HEK293 (cell line): ENCODE data around the gene MYOC.

Experiments used
- CTCF ChIA-PET: fragments of 350-600 bp; formaldehyde crosslinking; extraction: SDS; loops from one replicate; lab custom pipeline; 2021; ENCODE audit warnings: antibody characterized with exemption; lab: Yijun Ruan, JAX
- POLR2A ChIA-PET: fragments of 300-600 bp; formaldehyde crosslinking; extraction: SDS; loops from one replicate; lab custom pipeline; 2020; ENCODE audit warnings: antibody characterized with exemption, inconsistent platforms; lab: Yijun Ruan, JAX
- H3K27ac ChIP-seq: fragments of 200-500 bp; sonication (Bioruptor generic); 2 replicates; pipeline ENCODE4 v1.5.1; 2014; ENCODE audit warnings: low read depth, low read length, control low read depth, inconsistent platforms; ENCODE audit errors: extremely low read depth
- H3K36me3 ChIP-seq, 2 experiments: fragments of 200-500 bp in 1 of 2; sonication (Bioruptor generic) in 1 of 2; 1 replicate in 1 of 2; 2 replicates in 1 of 2; pipeline ENCODE4 v1.5.1; 2014 to 2017; ENCODE audit warnings: inconsistent platforms in 2 of 2, low read length in 2 of 2; ENCODE audit not compliant: control insufficient read depth in 2 of 2, insufficient read depth in 1 of 2
- H3K4me1 ChIP-seq: fragments of 200-500 bp; sonication (Bioruptor generic); 2 replicates; pipeline ENCODE4 v1.5.1; 2014; ENCODE audit warnings: mild to moderate bottlenecking, low read length, inconsistent platforms; ENCODE audit not compliant: control insufficient read depth, insufficient read depth
- H3K4me3 ChIP-seq: 2 replicates; pipeline ENCODE4 v1.5.1; 2011; ENCODE audit warnings: low read depth, mild to moderate bottlenecking, control low read depth, low read length, moderate library complexity
- H3K9me3 ChIP-seq: fragments of 200-500 bp; sonication (Bioruptor generic); 2 replicates; pipeline ENCODE4 v1.5.1; 2014; ENCODE audit warnings: low read depth, low read length, inconsistent platforms; ENCODE audit not compliant: control insufficient read depth, insufficient read depth
- ELK4 ChIP-seq: IDR thresholded peaks from 2 replicates; pipeline ENCODE4 v1.6.1; 2011; ENCODE audit warnings: mild to moderate bottlenecking, low read depth, low read length, borderline replicate concordance
- GLIS1 ChIP-seq: fragments of 450-650 bp; formaldehyde crosslinking; IDR thresholded peaks from 2 replicates; pipeline ENCODE4 v1.5.1; 2016; ENCODE audit warnings: missing biosample characterization, missing genetic modification characterization
- GLIS2 ChIP-seq: fragments of 450-650 bp; formaldehyde crosslinking; IDR thresholded peaks from 2 replicates; pipeline ENCODE4 v1.5.1; 2016; ENCODE audit warnings: missing biosample characterization, missing genetic modification characterization
- KLF7 ChIP-seq: fragments of 450-650 bp; formaldehyde crosslinking; IDR thresholded peaks from 2 replicates; pipeline ENCODE4 v1.5.1; 2016; ENCODE audit warnings: missing biosample characterization, missing genetic modification characterization, borderline replicate concordance
- WT1 ChIP-seq: fragments of 450-650 bp; formaldehyde crosslinking; IDR thresholded peaks from 2 replicates; pipeline ENCODE4 v1.5.1; 2016; ENCODE audit warnings: missing biosample characterization, missing genetic modification characterization
- ZNF302 ChIP-seq: fragments of 450-650 bp; formaldehyde crosslinking; IDR thresholded peaks from 2 replicates; pipeline ENCODE4 v1.5.1; 2016; ENCODE audit warnings: missing biosample characterization, missing genetic modification characterization, low read depth
- ZNF580 ChIP-seq: fragments of 450-650 bp; formaldehyde crosslinking; IDR thresholded peaks from 2 replicates; pipeline ENCODE4 v1.5.1; 2016; ENCODE audit warnings: missing biosample characterization, missing genetic modification characterization
- ZNF645 ChIP-seq: fragments of 450-650 bp; formaldehyde crosslinking; IDR thresholded peaks from 2 replicates; pipeline ENCODE4; 2016; ENCODE audit warnings: missing biosample characterization, missing genetic modification characterization
- TF ChIP-seq, protein P1 (sequence below): fragments of 450-650 bp; formaldehyde crosslinking; IDR thresholded peaks from 2 replicates; pipeline ENCODE4 v1.5.1; 2016; ENCODE audit warnings: missing biosample characterization, missing genetic modification characterization
- TF ChIP-seq, protein P2 (sequence below): fragments of 450-650 bp; formaldehyde crosslinking; IDR thresholded peaks from 2 replicates; pipeline ENCODE4 v1.5.1; 2016; ENCODE audit warnings: missing biosample characterization, missing genetic modification characterization
- TF ChIP-seq, protein P3 (sequence below): fragments of 450-650 bp; formaldehyde crosslinking; IDR thresholded peaks from 2 replicates; pipeline ENCODE4 v1.5.1; 2016; ENCODE audit warnings: missing biosample characterization, missing genetic modification characterization
- TF ChIP-seq, protein P4 (sequence below): fragments of 450-650 bp; formaldehyde crosslinking; IDR thresholded peaks from 2 replicates; pipeline ENCODE4 v1.5.1; 2016; ENCODE audit warnings: missing biosample characterization, missing genetic modification characterization, low read depth
- TF ChIP-seq, protein P5 (sequence below): fragments of 450-650 bp; formaldehyde crosslinking; conservative IDR thresholded peaks from 2 replicates; pipeline ENCODE4 v1.5.1; 2016; ENCODE audit warnings: low read depth, missing biosample characterization, missing genetic modification characterization

Gene MYOC

DNA sequence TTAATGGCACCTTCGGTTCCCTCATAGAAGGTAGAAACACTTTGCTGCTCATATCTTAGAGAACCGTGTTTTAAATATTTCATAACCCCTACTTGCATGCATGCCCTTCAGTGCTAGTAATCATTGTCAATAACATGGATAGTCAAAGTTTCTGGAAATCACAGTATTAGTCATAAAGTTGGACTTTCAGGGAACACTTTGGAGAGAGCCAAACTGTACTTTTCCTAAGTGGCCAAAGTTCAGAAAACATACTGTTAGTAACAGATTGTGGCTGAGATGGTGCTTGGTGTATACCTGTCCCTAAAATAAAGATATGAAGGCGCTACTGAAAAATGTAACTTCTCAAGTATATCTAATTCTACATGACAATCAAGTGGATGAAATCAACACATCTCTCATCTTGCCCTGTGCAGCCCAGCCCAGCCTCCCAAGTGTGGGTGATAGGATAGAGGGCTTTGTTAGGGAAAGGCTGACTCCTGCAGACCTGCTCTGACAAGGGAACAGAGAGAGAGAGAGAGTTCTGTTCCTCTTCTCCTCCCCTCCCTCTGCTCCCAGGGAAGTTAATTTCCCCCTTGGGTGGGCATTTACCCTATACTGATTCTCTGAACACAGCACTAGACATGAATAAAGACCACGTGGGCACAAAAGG, 14.4 kb downstream of the MYOC start:
- TF ChIP-seq, protein P1, sequence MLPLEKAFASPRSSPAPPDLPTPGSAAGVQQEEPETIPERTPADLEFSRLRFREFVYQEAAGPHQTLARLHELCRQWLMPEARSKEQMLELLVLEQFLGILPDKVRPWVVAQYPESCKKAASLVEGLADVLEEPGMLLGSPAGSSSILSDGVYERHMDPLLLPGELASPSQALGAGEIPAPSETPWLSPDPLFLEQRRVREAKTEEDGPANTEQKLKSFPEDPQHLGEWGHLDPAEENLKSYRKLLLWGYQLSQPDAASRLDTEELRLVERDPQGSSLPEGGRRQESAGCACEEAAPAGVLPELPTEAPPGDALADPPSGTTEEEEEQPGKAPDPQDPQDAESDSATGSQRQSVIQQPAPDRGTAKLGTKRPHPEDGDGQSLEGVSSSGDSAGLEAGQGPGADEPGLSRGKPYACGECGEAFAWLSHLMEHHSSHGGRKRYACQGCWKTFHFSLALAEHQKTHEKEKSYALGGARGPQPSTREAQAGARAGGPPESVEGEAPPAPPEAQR (tag by site-specific recombination), result no peak
- TF ChIP-seq WT1 (tag by site-specific recombination) (no peak), KLF7 (tag by site-specific recombination) (no peak)
- Histone ChIP-seq H3K4me1 (no peaks in the 10 kb centered on the region), H3K36me3 (no peaks in the 10 kb centered on the region), H3K4me3 (no peak overlapping the region), H3K9me3 (no peaks in the 10 kb centered on the region), H3K27ac (no peak overlapping the region)
- POLR2A ChIA-PET, result no interaction called here
- CTCF ChIA-PET, result interaction anchor here (0.7 kb wide), 2 partner anchors 1103 to 1112 kb away, joined by 3 read pairs; no protein-coding TSS in a partner anchor

GRCh38 chr1:171636141-171636540, 16.3 kb downstream of the MYOC start:
- H3K9me3 ChIP-seq, result no peaks in the 10 kb centered on the region
- ChIA-PET CTCF (interaction anchor here (2.4 kb wide), 1 partner anchor 9 kb away, joined by 12 read pairs; no protein-coding TSS in a partner anchor), POLR2A (no interaction called here)
- H3K4me1 ChIP-seq, result no peaks in the 10 kb centered on the region
- no peak overlapping the region for H3K4me3 ChIP-seq
- no peak overlapping the region for H3K27ac ChIP-seq
- TF ChIP-seq ZNF302 (tag by site-specific recombination), result no peak
- TF ChIP-seq, protein P2, sequence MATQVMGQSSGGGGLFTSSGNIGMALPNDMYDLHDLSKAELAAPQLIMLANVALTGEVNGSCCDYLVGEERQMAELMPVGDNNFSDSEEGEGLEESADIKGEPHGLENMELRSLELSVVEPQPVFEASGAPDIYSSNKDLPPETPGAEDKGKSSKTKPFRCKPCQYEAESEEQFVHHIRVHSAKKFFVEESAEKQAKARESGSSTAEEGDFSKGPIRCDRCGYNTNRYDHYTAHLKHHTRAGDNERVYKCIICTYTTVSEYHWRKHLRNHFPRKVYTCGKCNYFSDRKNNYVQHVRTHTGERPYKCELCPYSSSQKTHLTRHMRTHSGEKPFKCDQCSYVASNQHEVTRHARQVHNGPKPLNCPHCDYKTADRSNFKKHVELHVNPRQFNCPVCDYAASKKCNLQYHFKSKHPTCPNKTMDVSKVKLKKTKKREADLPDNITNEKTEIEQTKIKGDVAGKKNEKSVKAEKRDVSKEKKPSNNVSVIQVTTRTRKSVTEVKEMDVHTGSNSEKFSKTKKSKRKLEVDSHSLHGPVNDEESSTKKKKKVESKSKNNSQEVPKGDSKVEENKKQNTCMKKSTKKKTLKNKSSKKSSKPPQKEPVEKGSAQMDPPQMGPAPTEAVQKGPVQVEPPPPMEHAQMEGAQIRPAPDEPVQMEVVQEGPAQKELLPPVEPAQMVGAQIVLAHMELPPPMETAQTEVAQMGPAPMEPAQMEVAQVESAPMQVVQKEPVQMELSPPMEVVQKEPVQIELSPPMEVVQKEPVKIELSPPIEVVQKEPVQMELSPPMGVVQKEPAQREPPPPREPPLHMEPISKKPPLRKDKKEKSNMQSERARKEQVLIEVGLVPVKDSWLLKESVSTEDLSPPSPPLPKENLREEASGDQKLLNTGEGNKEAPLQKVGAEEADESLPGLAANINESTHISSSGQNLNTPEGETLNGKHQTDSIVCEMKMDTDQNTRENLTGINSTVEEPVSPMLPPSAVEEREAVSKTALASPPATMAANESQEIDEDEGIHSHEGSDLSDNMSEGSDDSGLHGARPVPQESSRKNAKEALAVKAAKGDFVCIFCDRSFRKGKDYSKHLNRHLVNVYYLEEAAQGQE (tag by site-specific recombination), result peak; percentile 93
- TF ChIP-seq ZNF645 (tag by site-specific recombination), result no peak
- H3K36me3 ChIP-seq, result no peaks in the 10 kb centered on the region

DNA sequence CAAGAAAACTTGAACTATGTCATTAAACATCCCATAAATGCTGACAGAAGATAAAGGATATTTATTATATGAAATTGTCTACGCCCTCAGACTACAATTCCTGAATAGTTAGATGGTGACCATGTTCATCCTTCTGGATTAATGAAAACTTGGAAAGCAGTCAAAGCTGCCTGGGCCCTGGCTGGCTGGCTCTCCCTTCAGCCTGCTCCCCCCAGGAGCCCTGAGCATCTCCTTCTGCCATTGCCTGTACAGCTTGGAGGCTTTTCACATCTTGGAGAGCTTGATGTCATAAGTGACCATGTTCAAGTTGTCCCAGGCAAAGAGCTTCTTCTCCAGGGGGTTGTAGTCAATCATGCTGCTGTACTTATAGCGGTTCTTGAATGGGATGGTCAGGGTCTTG, 16.8 kb downstream of the MYOC start:
- ChIA-PET POLR2A (no interaction called here), CTCF (interaction anchor here (0.5 to 2.4 kb wide), 3 partner anchors 9 to 420 kb away, joined by 3 to 12 read pairs (median 3); no protein-coding TSS in a partner anchor)
- H3K27ac ChIP-seq, result no peak overlapping the region
- TF ChIP-seq, protein P3, sequence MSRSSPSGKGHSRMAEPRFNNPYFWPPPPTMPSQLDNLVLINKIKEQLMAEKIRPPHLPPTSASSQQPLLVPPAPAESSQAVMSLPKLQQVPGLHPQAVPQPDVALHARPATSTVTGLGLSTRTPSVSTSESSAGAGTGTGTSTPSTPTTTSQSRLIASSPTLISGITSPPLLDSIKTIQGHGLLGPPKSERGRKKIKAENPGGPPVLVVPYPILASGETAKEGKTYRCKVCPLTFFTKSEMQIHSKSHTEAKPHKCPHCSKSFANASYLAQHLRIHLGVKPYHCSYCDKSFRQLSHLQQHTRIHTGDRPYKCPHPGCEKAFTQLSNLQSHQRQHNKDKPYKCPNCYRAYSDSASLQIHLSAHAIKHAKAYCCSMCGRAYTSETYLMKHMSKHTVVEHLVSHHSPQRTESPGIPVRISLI (tag by site-specific recombination), result no peak
- TF ChIP-seq, protein P4, sequence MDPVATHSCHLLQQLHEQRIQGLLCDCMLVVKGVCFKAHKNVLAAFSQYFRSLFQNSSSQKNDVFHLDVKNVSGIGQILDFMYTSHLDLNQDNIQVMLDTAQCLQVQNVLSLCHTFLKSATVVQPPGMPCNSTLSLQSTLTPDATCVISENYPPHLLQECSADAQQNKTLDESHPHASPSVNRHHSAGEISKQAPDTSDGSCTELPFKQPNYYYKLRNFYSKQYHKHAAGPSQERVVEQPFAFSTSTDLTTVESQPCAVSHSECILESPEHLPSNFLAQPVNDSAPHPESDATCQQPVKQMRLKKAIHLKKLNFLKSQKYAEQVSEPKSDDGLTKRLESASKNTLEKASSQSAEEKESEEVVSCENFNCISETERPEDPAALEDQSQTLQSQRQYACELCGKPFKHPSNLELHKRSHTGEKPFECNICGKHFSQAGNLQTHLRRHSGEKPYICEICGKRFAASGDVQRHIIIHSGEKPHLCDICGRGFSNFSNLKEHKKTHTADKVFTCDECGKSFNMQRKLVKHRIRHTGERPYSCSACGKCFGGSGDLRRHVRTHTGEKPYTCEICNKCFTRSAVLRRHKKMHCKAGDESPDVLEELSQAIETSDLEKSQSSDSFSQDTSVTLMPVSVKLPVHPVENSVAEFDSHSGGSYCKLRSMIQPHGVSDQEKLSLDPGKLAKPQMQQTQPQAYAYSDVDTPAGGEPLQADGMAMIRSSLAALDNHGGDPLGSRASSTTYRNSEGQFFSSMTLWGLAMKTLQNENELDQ (tag by site-specific recombination), result no peak
- TF ChIP-seq, protein P5, sequence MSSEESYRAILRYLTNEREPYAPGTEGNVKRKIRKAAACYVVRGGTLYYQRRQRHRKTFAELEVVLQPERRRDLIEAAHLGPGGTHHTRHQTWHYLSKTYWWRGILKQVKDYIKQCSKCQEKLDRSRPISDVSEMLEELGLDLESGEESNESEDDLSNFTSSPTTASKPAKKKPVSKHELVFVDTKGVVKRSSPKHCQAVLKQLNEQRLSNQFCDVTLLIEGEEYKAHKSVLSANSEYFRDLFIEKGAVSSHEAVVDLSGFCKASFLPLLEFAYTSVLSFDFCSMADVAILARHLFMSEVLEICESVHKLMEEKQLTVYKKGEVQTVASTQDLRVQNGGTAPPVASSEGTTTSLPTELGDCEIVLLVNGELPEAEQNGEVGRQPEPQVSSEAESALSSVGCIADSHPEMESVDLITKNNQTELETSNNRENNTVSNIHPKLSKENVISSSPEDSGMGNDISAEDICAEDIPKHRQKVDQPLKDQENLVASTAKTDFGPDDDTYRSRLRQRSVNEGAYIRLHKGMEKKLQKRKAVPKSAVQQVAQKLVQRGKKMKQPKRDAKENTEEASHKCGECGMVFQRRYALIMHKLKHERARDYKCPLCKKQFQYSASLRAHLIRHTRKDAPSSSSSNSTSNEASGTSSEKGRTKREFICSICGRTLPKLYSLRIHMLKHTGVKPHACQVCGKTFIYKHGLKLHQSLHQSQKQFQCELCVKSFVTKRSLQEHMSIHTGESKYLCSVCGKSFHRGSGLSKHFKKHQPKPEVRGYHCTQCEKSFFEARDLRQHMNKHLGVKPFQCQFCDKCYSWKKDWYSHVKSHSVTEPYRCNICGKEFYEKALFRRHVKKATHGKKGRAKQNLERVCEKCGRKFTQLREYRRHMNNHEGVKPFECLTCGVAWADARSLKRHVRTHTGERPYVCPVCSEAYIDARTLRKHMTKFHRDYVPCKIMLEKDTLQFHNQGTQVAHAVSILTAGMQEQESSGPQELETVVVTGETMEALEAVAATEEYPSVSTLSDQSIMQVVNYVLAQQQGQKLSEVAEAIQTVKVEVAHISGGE (tag by site-specific recombination), result no peak
- TF ChIP-seq ELK4, result no peak
- TF ChIP-seq ZNF580 (tag by site-specific recombination), result no peak
- no peak for TF ChIP-seq GLIS2 (tag by site-specific recombination)
- no peak for TF ChIP-seq GLIS1 (tag by site-specific recombination)
- H3K4me3 ChIP-seq, result no peak overlapping the region
- H3K36me3 ChIP-seq, result no peaks in the 10 kb centered on the region
- H3K9me3 ChIP-seq, result no peaks in the 10 kb centered on the region
- no peaks in the 10 kb centered on the region for H3K4me1 ChIP-seq
